Stomach smooth muscle (tissue), 2 donors: ENCODE data around the gene TMEM131L.
A peak's percentile ranks its signal among the peaks of the same experiment; 100 is the strongest.
"Not testable (repeated sequence)": the region's sequence is repeated elsewhere in the genome, so short reads cannot be mapped to it uniquely, and the experiment has no call there.

ENCODE experiments used
- H3K27ac ChIP-seq: one replicate; pipeline ENCODE4 v1.7.0; 2013; ENCODE audit warnings: mild to moderate bottlenecking, low read length, inconsistent platforms
- H3K27me3 ChIP-seq, 2 donors: one replicate each; pipeline ENCODE4 v1.7.0; 2013; ENCODE audit warnings: low read length in 2 of 2; ENCODE audit not compliant: insufficient read depth in 2 of 2, control insufficient read depth in 1 of 2
- H3K36me3 ChIP-seq, 2 donors: one replicate each; pipeline ENCODE4 v1.7.0; 2013; ENCODE audit warnings: low read length in 2 of 2; ENCODE audit not compliant: control insufficient read depth in 2 of 2, insufficient read depth in 2 of 2
- H3K4me1 ChIP-seq: one replicate; pipeline ENCODE4 v1.7.0; 2013; ENCODE audit warnings: low read length; ENCODE audit not compliant: control insufficient read depth, insufficient read depth
- H3K4me3 ChIP-seq, 2 donors: one replicate each; pipeline ENCODE4 v1.7.0; 2013; ENCODE audit warnings: low read length in 2 of 2
- H3K9ac ChIP-seq, 2 donors: one replicate each; pipeline ENCODE4 v1.7.0; 2013; ENCODE audit warnings: low read length in 2 of 2, mild to moderate bottlenecking in 1 of 2
- H3K9me3 ChIP-seq, 2 donors: one replicate each; pipeline ENCODE4 v1.7.0; 2013; ENCODE audit warnings: low read length in 2 of 2; ENCODE audit not compliant: control insufficient read depth in 2 of 2
- donor health status: healthy.
- donor health status: Pancreatic carcinoma.

Gene TMEM131L, protein sequence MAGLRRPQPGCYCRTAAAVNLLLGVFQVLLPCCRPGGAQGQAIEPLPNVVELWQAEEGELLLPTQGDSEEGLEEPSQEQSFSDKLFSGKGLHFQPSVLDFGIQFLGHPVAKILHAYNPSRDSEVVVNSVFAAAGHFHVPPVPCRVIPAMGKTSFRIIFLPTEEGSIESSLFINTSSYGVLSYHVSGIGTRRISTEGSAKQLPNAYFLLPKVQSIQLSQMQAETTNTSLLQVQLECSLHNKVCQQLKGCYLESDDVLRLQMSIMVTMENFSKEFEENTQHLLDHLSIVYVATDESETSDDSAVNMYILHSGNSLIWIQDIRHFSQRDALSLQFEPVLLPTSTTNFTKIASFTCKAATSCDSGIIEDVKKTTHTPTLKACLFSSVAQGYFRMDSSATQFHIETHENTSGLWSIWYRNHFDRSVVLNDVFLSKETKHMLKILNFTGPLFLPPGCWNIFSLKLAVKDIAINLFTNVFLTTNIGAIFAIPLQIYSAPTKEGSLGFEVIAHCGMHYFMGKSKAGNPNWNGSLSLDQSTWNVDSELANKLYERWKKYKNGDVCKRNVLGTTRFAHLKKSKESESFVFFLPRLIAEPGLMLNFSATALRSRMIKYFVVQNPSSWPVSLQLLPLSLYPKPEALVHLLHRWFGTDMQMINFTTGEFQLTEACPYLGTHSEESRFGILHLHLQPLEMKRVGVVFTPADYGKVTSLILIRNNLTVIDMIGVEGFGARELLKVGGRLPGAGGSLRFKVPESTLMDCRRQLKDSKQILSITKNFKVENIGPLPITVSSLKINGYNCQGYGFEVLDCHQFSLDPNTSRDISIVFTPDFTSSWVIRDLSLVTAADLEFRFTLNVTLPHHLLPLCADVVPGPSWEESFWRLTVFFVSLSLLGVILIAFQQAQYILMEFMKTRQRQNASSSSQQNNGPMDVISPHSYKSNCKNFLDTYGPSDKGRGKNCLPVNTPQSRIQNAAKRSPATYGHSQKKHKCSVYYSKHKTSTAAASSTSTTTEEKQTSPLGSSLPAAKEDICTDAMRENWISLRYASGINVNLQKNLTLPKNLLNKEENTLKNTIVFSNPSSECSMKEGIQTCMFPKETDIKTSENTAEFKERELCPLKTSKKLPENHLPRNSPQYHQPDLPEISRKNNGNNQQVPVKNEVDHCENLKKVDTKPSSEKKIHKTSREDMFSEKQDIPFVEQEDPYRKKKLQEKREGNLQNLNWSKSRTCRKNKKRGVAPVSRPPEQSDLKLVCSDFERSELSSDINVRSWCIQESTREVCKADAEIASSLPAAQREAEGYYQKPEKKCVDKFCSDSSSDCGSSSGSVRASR (N-terminal part only)

GRCh38 chr4:153466081-153466948 is at the start of gene TMEM131L:
Gene TMEM131L (plus strand): TSS chr4:153466360. CDS start chr4:153466398, 38 bp downstream.
- no peaks in the 10 kb centered on the region for H3K9me3 ChIP-seq
- H3K9ac ChIP-seq: peak within 1 kb of the TSS; percentile 73 to 87
- H3K4me3 ChIP-seq: peak within 1 kb of the TSS; percentile 83 to 93
- H3K27me3 ChIP-seq: no peaks in the 10 kb centered on the region
- peaks cover 26% of the 10 kb centered on the region for H3K4me1 ChIP-seq
- peak within 1 kb of the TSS; percentile 71 for H3K27ac ChIP-seq
- peaks cover 0 to 2% of the 10 kb centered on the region in 2 donors for H3K36me3 ChIP-seq

DNA sequence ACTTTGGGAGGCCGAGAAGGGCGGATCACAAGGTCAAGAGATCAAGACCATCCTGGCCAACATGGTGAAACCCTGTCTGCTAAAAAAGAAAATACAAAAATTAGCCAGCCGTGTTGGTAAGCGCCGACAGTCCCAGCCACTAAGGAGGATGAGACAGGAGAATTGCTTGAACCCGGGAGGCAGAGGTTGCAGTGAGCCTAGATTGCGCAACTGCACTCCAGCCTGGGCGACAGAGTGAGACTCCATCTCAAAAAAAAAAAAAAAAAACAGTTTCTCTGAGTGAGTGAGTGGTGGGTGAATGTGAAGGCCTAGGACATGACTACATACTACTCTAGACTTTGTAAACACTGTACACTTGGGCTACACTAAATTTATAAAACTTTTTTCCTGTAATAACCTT is 49.7 kb upstream of the TMEM131L start:
- H3K4me3 ChIP-seq, H3K27me3 ChIP-seq, H3K9ac ChIP-seq, H3K36me3 ChIP-seq, H3K9me3 ChIP-seq, H3K4me1 ChIP-seq, H3K27ac ChIP-seq: not testable (repeated sequence)

- Histone ChIP-seq H3K36me3 (no peaks in the 10 kb centered on the region), H3K27ac (no peak overlapping the region), H3K4me1 (no peaks in the 10 kb centered on the region), H3K9ac (no peak overlapping the region), H3K4me3 (no peak overlapping the region), H3K9me3 (no peaks in the 10 kb centered on the region), H3K27me3 (no peaks in the 10 kb centered on the region)
Measured at GRCh38 chr4:153418121-153418520, 48.0 kb upstream of the TMEM131L start.

DNA sequence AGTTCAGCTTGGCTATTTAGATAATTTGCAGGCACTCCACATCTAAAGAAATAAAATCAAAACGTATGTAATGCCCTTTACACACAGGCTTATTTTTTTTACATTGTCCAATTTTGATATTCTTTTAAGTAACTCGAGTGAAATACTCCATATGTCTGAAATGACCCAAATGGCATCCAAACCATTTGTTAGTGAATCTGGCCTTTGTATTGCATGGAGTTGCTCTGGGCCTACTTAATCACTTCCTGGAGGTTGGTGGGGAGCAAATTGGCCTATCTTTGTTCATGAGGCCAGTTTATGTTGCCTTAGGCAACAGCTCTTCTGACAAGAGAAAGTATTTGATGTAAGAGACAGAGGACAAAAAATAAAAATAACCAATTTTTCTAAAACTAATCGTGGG is 47.6 kb upstream of the TMEM131L start:
- H3K4me1 ChIP-seq: no peaks in the 10 kb centered on the region
- no peaks in the 10 kb centered on the region for H3K36me3 ChIP-seq
- no peak overlapping the region for H3K4me3 ChIP-seq
- H3K27me3 ChIP-seq: no peaks in the 10 kb centered on the region
- H3K9me3 ChIP-seq: no peaks in the 10 kb centered on the region
- H3K9ac ChIP-seq: no peak overlapping the region
- no peak overlapping the region for H3K27ac ChIP-seq

- Histone ChIP-seq H3K4me3 (no peak overlapping the region), H3K9ac (no peak overlapping the region), H3K9me3 (no peaks in the 10 kb centered on the region), H3K27me3 (no peaks in the 10 kb centered on the region), H3K4me1 (no peaks in the 10 kb centered on the region), H3K27ac (no peak overlapping the region), H3K36me3 (no peaks in the 10 kb centered on the region)
Measured at GRCh38 chr4:153419029-153419428, 47.1 kb upstream of the TMEM131L start.

- Histone ChIP-seq H3K4me3 (no peak overlapping the region), H3K27ac (no peak overlapping the region), H3K9ac (no peak overlapping the region), H3K4me1 (no peaks in the 10 kb centered on the region), H3K36me3 (no peaks in the 10 kb centered on the region), H3K9me3 (no peaks in the 10 kb centered on the region), H3K27me3 (no peaks in the 10 kb centered on the region)
Measured at GRCh38 chr4:153419673-153420278, 46.4 kb upstream of the TMEM131L start.

- Histone ChIP-seq H3K27me3 (no peaks in the 10 kb centered on the region), H3K4me1 (no peaks in the 10 kb centered on the region), H3K4me3 (no peak overlapping the region), H3K9ac (no peak overlapping the region), H3K27ac (no peak overlapping the region), H3K36me3 (no peaks in the 10 kb centered on the region), H3K9me3 (no peaks in the 10 kb centered on the region)
Measured at GRCh38 chr4:153420361-153420760, 45.8 kb upstream of the TMEM131L start.

DNA sequence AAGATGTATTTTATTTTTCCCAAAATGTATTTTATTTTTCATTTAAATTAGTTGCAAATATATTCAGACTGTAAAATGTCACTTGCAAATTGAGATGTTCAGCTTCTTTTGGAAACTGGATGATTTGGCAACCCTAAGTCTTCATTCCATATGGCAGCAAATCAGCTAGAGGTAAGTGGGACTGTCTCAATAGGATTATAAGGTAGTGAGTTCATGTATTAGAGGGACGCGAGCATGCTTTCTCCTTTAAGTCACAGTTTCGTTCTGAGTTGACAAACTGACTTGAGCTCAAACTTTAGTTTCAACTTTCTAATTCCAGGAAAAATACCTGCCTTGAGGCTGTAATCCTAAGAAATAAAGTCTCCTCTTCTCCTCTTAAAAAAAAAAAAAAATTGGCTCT is 44.2 kb upstream of the TMEM131L start:
- H3K4me1 ChIP-seq: no peaks in the 10 kb centered on the region

GRCh38 chr4:153426207-153426885 is 39.8 kb upstream of the TMEM131L start:
- H3K27me3 ChIP-seq: no peaks in the 10 kb centered on the region
- no peak overlapping the region for H3K9ac ChIP-seq
- no peak overlapping the region for H3K27ac ChIP-seq
- peaks cover 3% of the 10 kb centered on the region for H3K4me1 ChIP-seq
- no peaks in the 10 kb centered on the region for H3K9me3 ChIP-seq
- no peak overlapping the region for H3K4me3 ChIP-seq
- no peaks in the 10 kb centered on the region for H3K36me3 ChIP-seq

More for the DNA sequence above, 44.2 kb upstream of the TMEM131L start:
- Histone ChIP-seq H3K9ac (no peak overlapping the region), H3K27me3 (no peaks in the 10 kb centered on the region), H3K4me3 (no peak overlapping the region), H3K36me3 (no peaks in the 10 kb centered on the region), H3K9me3 (no peaks in the 10 kb centered on the region), H3K27ac (no peak overlapping the region)
